AG08395 (cell line): ENCODE results near the gene POM121C.
"Not testable (repeated sequence)": the region's sequence is repeated elsewhere in the genome, so short reads cannot be mapped to it uniquely, and the experiment has no call there.

Experiments used
- DNase-seq: peaks from one replicate; pipeline ENCODE4 v3.0.0; 2012; ENCODE audit warnings: mixed read lengths, low spot score

Gene POM121C

GRCh38 chr7:75485979-75486643 lies at the start of gene POM121C:
TSS of gene POM121C (minus strand) at chr7:75486299. CDS start at chr7:75441496, 44,803 bp downstream.
- DNase-seq: peak; percentile 92

GRCh38 chr7:75534727-75535307 lies 48.7 kb upstream of the POM121C start:
- peak; percentile 71 for DNase-seq

- DNase-seq: no peak
Measured at GRCh38 chr7:75533926-75534325, 47.8 kb upstream of the POM121C start.

- no peak for DNase-seq
Measured at GRCh38 chr7:75532639-75533038, 46.5 kb upstream of the POM121C start.

- no peak for DNase-seq
Measured at GRCh38 chr7:75531359-75531821, 45.3 kb upstream of the POM121C start.

- not testable (repeated sequence) for DNase-seq
Measured at GRCh38 chr7:75527224-75527722, 41.2 kb upstream of the POM121C start.

- DNase-seq: not testable (repeated sequence)
Measured at GRCh38 chr7:75521727-75522126, 35.6 kb upstream of the POM121C start.

GRCh38 chr7:75518842-75519241 lies 32.7 kb upstream of the POM121C start:
- not testable (repeated sequence) for DNase-seq

GRCh38 chr7:75509033-75509432 lies 22.9 kb upstream of the POM121C start:
- DNase-seq: not testable (repeated sequence)

GRCh38 chr7:75492020-75492419 lies 5.9 kb upstream of the POM121C start, which contains the start of gene SPDYE5:
TSS of gene SPDYE5 (plus strand) at chr7:75492320. CDS start at chr7:75494048, 1,728 bp downstream.
- DNase-seq: not testable (repeated sequence)

- not testable (repeated sequence) for DNase-seq
Measured at GRCh38 chr7:75485355-75485978, 632 bp downstream of the POM121C start.

- not testable (repeated sequence) for DNase-seq
Measured at GRCh38 chr7:75480313-75480712, 5.8 kb downstream of the POM121C start.

GRCh38 chr7:75477457-75477856 lies 8.6 kb downstream of the POM121C start:
- DNase-seq: not testable (repeated sequence)

GRCh38 chr7:75470166-75470565 lies 15.9 kb downstream of the POM121C start:
- not testable (repeated sequence) for DNase-seq

- not testable (repeated sequence) for DNase-seq
Measured at GRCh38 chr7:75460541-75460940, 25.6 kb downstream of the POM121C start.

- not testable (repeated sequence) for DNase-seq
Measured at GRCh38 chr7:75458034-75458433, 28.1 kb downstream of the POM121C start.

- DNase-seq: not testable (repeated sequence)
Measured at GRCh38 chr7:75456403-75456802, 29.7 kb downstream of the POM121C start.

- not testable (repeated sequence) for DNase-seq
Measured at GRCh38 chr7:75452494-75452955, 33.6 kb downstream of the POM121C start.

- DNase-seq: not testable (repeated sequence)
Measured at GRCh38 chr7:75449946-75450345, 36.2 kb downstream of the POM121C start.

- DNase-seq: not testable (repeated sequence)
Measured at GRCh38 chr7:75442465-75443111, 43.5 kb downstream of the POM121C start.

GRCh38 chr7:75442101-75442464 lies 44.0 kb downstream of the POM121C start:
- DNase-seq: not testable (repeated sequence)

GRCh38 chr7:75439000-75439399 lies 47.1 kb downstream of the POM121C start:
- DNase-seq: not testable (repeated sequence)
